Smooth muscle cell of trachea (primary cell): ENCODE data around the gene ELP1. TPM values are rescaled to one million over a fixed set of nuclear protein-coding genes. Genes with fewer than 3 reads are reported as not detected.

Experiments used
- total RNA-seq: library from RNA; depleted of rRNA; stranded (reverse); fragments of >200 nt; gene quantifications from 2 replicates; pipeline ENCODE4 v1.2.1, GENCODE V29; 2014

Gene ELP1
- total RNA-seq, result 37.7 and 41.6 TPM in 2 replicates

GRCh38 chr9:108933718-108934322 is at the start of gene ELP1:
ELP1 (minus strand) TSS chr9:108934124; CDS start chr9:108931146, 2,978 bp downstream.

GRCh38 chr9:108934323-108934893 is 484 bp upstream of the ELP1 start, which contains the start of gene ABITRAM:
ABITRAM (plus strand) TSS chr9:108934400; CDS start chr9:108934487, 87 bp downstream.

GRCh38 chr9:108861997-108862396 is 71.9 kb downstream of the ELP1 start, which contains the start of gene ACTL7A:
ACTL7A (plus strand) TSS chr9:108862266; CDS start chr9:108862323, 57 bp downstream.

GRCh38 chr9:108855888-108856287 is 78.0 kb downstream of the ELP1 start, which contains the start of gene ACTL7B:
ACTL7B (minus strand) TSS chr9:108855986; CDS start chr9:108855930, 56 bp downstream.

Other genes with a start within 250 kb of the ELP1 start
- not detected in 2 replicates for gene ACTL7B, start 78.1 kb downstream of the ELP1 start, total RNA-seq
- gene ACTL7A, start 71.9 kb downstream of the ELP1 start, total RNA-seq, result not detected in 2 replicates
- gene ABITRAM, start 276 bp upstream of the ELP1 start, total RNA-seq, result 6.5 and 6.7 TPM in 2 replicates
- gene CTNNAL1, start 79.4 kb upstream of the ELP1 start, total RNA-seq, result 60.0 and 146 TPM in 2 replicates
- 47.6 and 52.8 TPM in 2 replicates for gene TMEM245, start 185.8 kb upstream of the ELP1 start, total RNA-seq
- gene FRRS1L, start 233.1 kb upstream of the ELP1 start, total RNA-seq, result under 0.01 and 0.50 TPM in 2 replicates